GM23248 (cell line): ENCODE results near the gene TPD52L2.

ENCODE experiments used
- EZH2 ChIP-seq: fragments of 200-600 bp; sonication (generic); IDR thresholded peaks from 2 replicates; pipeline ENCODE4 v1.6.1; 2018; ENCODE audit warnings: antibody characterized with exemption, mild to moderate bottlenecking; ENCODE audit not compliant: insufficient read depth, poor library complexity, severe bottlenecking
- EZH2phosphoT487 ChIP-seq: fragments of 200-600 bp; sonication (generic); IDR thresholded peaks from 2 replicates; pipeline ENCODE4 v1.6.1; 2018; ENCODE audit warnings: antibody characterized with exemption, moderate library complexity, mild to moderate bottlenecking, low read depth; ENCODE audit not compliant: insufficient read depth

GRCh38 chr20:63920226-63920625 lies 55.2 kb downstream of the TPD52L2 start:
- TF ChIP-seq EZH2, result no peak
- TF ChIP-seq EZH2phosphoT487, result no peak
